MM.1S (cell line): ENCODE data around the gene RELN.

ENCODE experiments used
- DNase-seq: peaks from one replicate; pipeline ENCODE4 v3.0.0-alpha.2; 2015
- H2AFZ ChIP-seq: fragments of 300-600 bp; sonication (generic); 2 replicates; pipeline ENCODE4 v1.6.0; 2016; ENCODE audit warnings: antibody characterized with exemption, low read length
- H3F3A ChIP-seq: fragments of 300-600 bp; sonication (generic); 2 replicates; pipeline ENCODE4 v1.6.1; 2016; ENCODE audit warnings: mild to moderate bottlenecking, antibody characterized with exemption, low read length, moderate library complexity, mixed read lengths; ENCODE audit not compliant: insufficient read depth
- H3K27ac ChIP-seq: fragments of 300-600 bp; sonication (generic); 2 replicates; pipeline ENCODE4 v1.5.1; 2016; ENCODE audit warnings: mild to moderate bottlenecking, low read length
- H3K27me3 ChIP-seq: fragments of 300-600 bp; sonication (generic); replicated peaks from 2 replicates; pipeline ENCODE4 v1.6.0; 2016; ENCODE audit warnings: low read length; ENCODE audit not compliant: insufficient read depth
- H3K36me3 ChIP-seq: fragments of 300-600 bp; sonication (generic); replicated peaks from 2 replicates; pipeline ENCODE4 v1.6.1; 2016; ENCODE audit warnings: mild to moderate bottlenecking, low read length, mixed read lengths; ENCODE audit not compliant: insufficient read depth
- H3K4me1 ChIP-seq: fragments of 300-600 bp; sonication (generic); 2 replicates; pipeline ENCODE4 v1.6.1; 2016; ENCODE audit warnings: low read length, mixed read lengths
- H3K4me2 ChIP-seq: fragments of 300-600 bp; sonication (generic); 2 replicates; pipeline ENCODE4 v1.6.0; 2016; ENCODE audit warnings: low read depth, low read length
- H3K4me3 ChIP-seq: fragments of 300-600 bp; sonication (generic); 2 replicates; pipeline ENCODE4 v1.5.1; 2016; ENCODE audit warnings: low read length, mixed read lengths
- H3K79me2 ChIP-seq: fragments of 300-600 bp; sonication (generic); 2 replicates; pipeline ENCODE4 v1.6.1; 2016; ENCODE audit warnings: mixed run types, low read length, mixed read lengths
- H3K9ac ChIP-seq: fragments of 300-600 bp; sonication (generic); 2 replicates; pipeline ENCODE4 v1.6.1; 2016; ENCODE audit warnings: low read length, mixed read lengths
- H3K9me2 ChIP-seq: fragments of 300-600 bp; sonication (generic); replicated peaks from 2 replicates; pipeline ENCODE4 v1.6.1; 2016; ENCODE audit warnings: mild to moderate bottlenecking, low read length, mixed read lengths; ENCODE audit not compliant: insufficient read depth
- H3K9me3 ChIP-seq: fragments of 300-600 bp; sonication (generic); replicated peaks from 2 replicates; pipeline ENCODE4 v1.6.1; 2016; ENCODE audit warnings: mild to moderate bottlenecking, low read length, mixed read lengths; ENCODE audit not compliant: insufficient read depth
- H4K20me1 ChIP-seq: fragments of 300-600 bp; sonication (generic); 2 replicates; pipeline ENCODE4 v1.6.1; 2016; ENCODE audit warnings: mild to moderate bottlenecking, low read length, moderate library complexity, mixed read lengths; ENCODE audit not compliant: insufficient read depth
- EZH2 ChIP-seq: fragments of 300-600 bp; sonication (generic); optimal IDR thresholded peaks from 2 replicates; pipeline ENCODE3; 2017; ENCODE audit warnings: low read depth, mild to moderate bottlenecking, antibody characterized with exemption, low read length, mixed read lengths
- EZH2phosphoT487 ChIP-seq: fragments of 300-600 bp; sonication (generic); IDR thresholded peaks from 2 replicates; pipeline ENCODE4 v1.6.1; 2018; ENCODE audit warnings: antibody characterized with exemption, low read length
- TF ChIP-seq, protein P1 (sequence below): fragments of 300-600 bp; sonication (generic); IDR thresholded peaks from 2 replicates; pipeline ENCODE4 v1.5.1; 2016; ENCODE audit warnings: antibody characterized with exemption, low read length, mixed read lengths

Gene RELN

GRCh38 chr7:103928581-103928980 is 60.9 kb downstream of the RELN start:
- no peak for DNase-seq
- H3K4me2 ChIP-seq = no peak overlapping the region
- TF ChIP-seq, protein P1, sequence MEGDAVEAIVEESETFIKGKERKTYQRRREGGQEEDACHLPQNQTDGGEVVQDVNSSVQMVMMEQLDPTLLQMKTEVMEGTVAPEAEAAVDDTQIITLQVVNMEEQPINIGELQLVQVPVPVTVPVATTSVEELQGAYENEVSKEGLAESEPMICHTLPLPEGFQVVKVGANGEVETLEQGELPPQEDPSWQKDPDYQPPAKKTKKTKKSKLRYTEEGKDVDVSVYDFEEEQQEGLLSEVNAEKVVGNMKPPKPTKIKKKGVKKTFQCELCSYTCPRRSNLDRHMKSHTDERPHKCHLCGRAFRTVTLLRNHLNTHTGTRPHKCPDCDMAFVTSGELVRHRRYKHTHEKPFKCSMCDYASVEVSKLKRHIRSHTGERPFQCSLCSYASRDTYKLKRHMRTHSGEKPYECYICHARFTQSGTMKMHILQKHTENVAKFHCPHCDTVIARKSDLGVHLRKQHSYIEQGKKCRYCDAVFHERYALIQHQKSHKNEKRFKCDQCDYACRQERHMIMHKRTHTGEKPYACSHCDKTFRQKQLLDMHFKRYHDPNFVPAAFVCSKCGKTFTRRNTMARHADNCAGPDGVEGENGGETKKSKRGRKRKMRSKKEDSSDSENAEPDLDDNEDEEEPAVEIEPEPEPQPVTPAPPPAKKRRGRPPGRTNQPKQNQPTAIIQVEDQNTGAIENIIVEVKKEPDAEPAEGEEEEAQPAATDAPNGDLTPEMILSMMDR = no peak
- no peak for TF ChIP-seq EZH2
- TF ChIP-seq EZH2phosphoT487 = no peak
- H3K79me2 ChIP-seq = no peaks in the 10 kb centered on the region
- no peak overlapping the region for H3K4me3 ChIP-seq
- H2AFZ ChIP-seq = no peak overlapping the region
- no peak overlapping the region for H3K27ac ChIP-seq
- no peaks in the 10 kb centered on the region for H3K27me3 ChIP-seq
- no peaks in the 10 kb centered on the region for H3K9me2 ChIP-seq
- H3K36me3 ChIP-seq = no peaks in the 10 kb centered on the region
- H3K4me1 ChIP-seq = no peaks in the 10 kb centered on the region
- no peaks in the 10 kb centered on the region for H3K9me3 ChIP-seq
- H3F3A ChIP-seq = no peaks in the 10 kb centered on the region
- H4K20me1 ChIP-seq = no peaks in the 10 kb centered on the region
- H3K9ac ChIP-seq = no peak overlapping the region

DNA sequence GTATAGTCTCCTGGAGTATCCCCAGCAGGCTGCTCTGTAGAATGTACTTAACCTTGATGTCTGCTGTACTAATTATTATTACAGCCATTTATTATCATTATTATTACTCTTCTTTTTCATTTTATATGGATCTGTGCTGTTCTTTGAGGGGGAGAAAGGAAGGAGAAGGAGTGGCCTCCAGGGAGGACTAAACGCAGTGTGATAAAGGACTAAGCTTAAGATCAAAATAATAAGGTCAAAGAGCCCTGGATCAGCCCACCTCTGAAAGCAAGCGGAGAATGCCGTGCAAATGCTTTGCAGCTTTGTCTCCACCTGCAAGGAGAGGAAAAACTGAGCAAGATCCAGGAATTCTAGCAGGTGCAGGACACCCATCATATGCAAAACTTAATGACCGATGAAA is 65.3 kb downstream of the RELN start:
- H3K79me2 ChIP-seq = no peaks in the 10 kb centered on the region
- H3K27ac ChIP-seq = no peak overlapping the region
- H3K9me2 ChIP-seq = no peaks in the 10 kb centered on the region
- H3K4me2 ChIP-seq = no peak overlapping the region
- no peaks in the 10 kb centered on the region for H3K36me3 ChIP-seq
- H3K9me3 ChIP-seq = no peaks in the 10 kb centered on the region
- no peaks in the 10 kb centered on the region for H4K20me1 ChIP-seq
- TF ChIP-seq EZH2phosphoT487 = no peak
- no peak for TF ChIP-seq EZH2
- TF ChIP-seq, protein P1 = no peak
- H3K9ac ChIP-seq = no peak overlapping the region
- no peaks in the 10 kb centered on the region for H3F3A ChIP-seq
- no peaks in the 10 kb centered on the region for H3K4me1 ChIP-seq
- no peaks in the 10 kb centered on the region for H3K27me3 ChIP-seq
- no peak overlapping the region for H3K4me3 ChIP-seq
- DNase-seq = no peak
- no peak overlapping the region for H2AFZ ChIP-seq

DNA sequence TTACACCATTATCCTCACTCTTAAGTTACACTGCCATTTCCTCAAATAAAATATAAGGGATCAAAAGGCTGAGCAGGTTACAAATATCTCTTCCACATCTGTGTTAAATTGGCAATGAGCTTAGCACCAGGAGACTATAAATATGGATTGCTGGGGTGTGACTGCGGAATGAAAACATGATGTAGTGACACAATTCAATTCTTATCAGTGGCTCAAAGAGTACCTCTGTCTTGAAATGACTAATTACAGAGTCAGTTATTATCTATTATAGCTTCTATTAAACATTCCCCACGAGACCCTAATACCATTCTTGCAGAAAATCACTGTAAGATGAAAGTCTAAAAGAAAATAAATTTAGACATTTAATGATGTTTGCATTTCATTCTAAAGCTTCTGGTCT is 67.1 kb downstream of the RELN start:
- Histone ChIP-seq H3K27me3 (no peaks in the 10 kb centered on the region), H3K4me3 (no peak overlapping the region), H4K20me1 (no peaks in the 10 kb centered on the region), H2AFZ (no peak overlapping the region), H3F3A (no peaks in the 10 kb centered on the region), H3K36me3 (no peaks in the 10 kb centered on the region), H3K27ac (no peak overlapping the region), H3K4me1 (no peaks in the 10 kb centered on the region), H3K9ac (no peak overlapping the region), H3K4me2 (no peak overlapping the region), H3K9me3 (no peaks in the 10 kb centered on the region), H3K79me2 (no peaks in the 10 kb centered on the region), H3K9me2 (no peaks in the 10 kb centered on the region)
- no peak for DNase-seq
- TF ChIP-seq EZH2 = no peak
- no peak for TF ChIP-seq EZH2phosphoT487
- TF ChIP-seq, protein P1 = no peak
